ENCODE results near the gene GALM. TPM values are rescaled to one million over a fixed set of nuclear protein-coding genes. Genes with fewer than 3 reads are reported as not detected.
"Not testable (repeated sequence)": the region's sequence is repeated elsewhere in the genome, so short reads cannot be mapped to it uniquely, and the experiment has no call there.

Gene GALM
- total RNA-seq, 4 donors from 2014 or later, result 9.2 to 17.1 (median 13.2) TPM

DNA sequence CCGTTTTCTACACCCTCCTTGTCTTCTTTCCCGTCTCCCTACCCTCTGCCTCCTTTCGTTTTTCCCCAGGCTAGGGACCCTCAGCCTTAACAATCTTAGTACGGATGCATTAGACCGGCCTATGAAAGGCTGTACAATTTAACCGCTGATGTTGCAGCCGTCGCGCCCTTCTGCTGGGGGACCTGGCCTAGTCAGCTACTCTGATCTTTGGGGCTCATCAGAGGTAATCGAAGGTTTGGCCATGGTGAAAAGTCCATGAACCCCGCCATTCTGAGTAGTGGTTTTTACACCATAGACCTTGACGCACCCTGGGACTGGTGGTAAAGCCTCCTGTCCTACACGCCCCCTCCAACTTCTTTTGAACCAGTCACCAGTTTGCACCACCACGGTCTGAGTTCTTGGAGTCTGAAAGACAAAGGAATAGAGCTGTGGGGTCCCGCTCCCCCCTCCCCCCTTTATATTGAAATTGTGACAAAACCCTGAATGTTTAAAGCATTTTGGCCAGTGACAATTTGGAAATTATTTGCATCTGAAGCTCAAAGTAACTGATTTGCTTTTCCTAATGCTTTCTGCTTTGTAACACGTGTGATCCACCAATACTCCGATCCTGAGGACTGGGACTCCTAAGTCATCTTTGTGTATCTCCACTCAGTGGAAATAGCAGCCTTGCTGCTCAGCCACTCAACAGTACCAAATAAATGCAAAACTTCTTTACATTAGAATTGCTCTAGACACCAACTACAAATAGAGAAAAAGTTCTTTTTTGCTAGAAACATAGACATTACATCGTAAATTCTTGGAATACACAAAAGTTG lies 85.9 kb downstream of the GALM start:
- Histone ChIP-seq H3K4me1 (peaks cover 7 to 39% (median 22%) of the 10 kb centered on the region in 3 donors), H3K27me3 (no peaks in the 10 kb centered on the region), H3K27ac (peak overlapping the region; percentile 68 to 100 (median 98)), H3K36me3 (peaks cover 9 to 29% of the 10 kb centered on the region in 2 donors), H3K9me3 (no peaks in the 10 kb centered on the region), H3K4me3 (peak overlapping the region; percentile 58 to 77)
- WGBS, 2 donors (ENCODE audit: low coverage in 1 of 2), result 28 to 31% methylated on average over 11 to 13 of the region's 18 CpGs
- no peak for ATAC-seq
- TF ChIP-seq POLR2AphosphoS5 (IDR thresholded peaks at IDR 0.05), result no peak
- TF ChIP-seq, protein P1, sequence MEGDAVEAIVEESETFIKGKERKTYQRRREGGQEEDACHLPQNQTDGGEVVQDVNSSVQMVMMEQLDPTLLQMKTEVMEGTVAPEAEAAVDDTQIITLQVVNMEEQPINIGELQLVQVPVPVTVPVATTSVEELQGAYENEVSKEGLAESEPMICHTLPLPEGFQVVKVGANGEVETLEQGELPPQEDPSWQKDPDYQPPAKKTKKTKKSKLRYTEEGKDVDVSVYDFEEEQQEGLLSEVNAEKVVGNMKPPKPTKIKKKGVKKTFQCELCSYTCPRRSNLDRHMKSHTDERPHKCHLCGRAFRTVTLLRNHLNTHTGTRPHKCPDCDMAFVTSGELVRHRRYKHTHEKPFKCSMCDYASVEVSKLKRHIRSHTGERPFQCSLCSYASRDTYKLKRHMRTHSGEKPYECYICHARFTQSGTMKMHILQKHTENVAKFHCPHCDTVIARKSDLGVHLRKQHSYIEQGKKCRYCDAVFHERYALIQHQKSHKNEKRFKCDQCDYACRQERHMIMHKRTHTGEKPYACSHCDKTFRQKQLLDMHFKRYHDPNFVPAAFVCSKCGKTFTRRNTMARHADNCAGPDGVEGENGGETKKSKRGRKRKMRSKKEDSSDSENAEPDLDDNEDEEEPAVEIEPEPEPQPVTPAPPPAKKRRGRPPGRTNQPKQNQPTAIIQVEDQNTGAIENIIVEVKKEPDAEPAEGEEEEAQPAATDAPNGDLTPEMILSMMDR (IDR thresholded peaks at IDR 0.05), result no peak
- no peak for TF ChIP-seq POLR2A (IDR thresholded peaks at IDR 0.05)
- no peak for TF ChIP-seq EP300 (IDR thresholded peaks at IDR 0.05)

DNA sequence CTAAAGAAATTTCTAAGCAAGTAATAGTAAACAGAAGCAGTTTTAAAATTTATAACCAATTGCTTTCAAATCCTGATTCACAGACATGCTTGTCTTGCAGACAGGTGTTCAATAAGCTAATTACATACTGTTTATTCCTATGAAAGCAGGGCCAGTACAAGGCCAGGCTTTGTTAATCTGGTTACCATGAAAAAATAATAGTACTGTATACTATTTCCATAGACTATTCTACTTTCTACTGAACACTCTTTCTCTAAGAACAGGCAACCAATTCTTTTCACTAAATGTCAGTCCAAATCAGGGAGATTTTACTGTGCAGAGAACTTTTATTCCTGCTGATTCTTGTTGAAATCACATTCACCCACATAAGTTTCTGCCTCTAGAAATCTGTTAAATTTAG lies 88.1 kb downstream of the GALM start:
- TF ChIP-seq, protein P1 (IDR thresholded peaks at IDR 0.05), result no peak
- TF ChIP-seq EP300 (IDR thresholded peaks at IDR 0.05), result no peak
- TF ChIP-seq POLR2AphosphoS5 (IDR thresholded peaks at IDR 0.05), result no peak
- Histone ChIP-seq H3K4me1 (peaks cover 0 to 17% (median 4%) of the 10 kb centered on the region in 3 donors), H3K27me3 (no peaks in the 10 kb centered on the region), H3K4me3 (peak overlapping the region in 1 of 2 donors; percentile 10), H3K36me3 (peaks cover 0 to 7% of the 10 kb centered on the region in 2 donors), H3K9me3 (no peaks in the 10 kb centered on the region), H3K27ac (no peak overlapping the region)
- ATAC-seq, result no peak

DNA sequence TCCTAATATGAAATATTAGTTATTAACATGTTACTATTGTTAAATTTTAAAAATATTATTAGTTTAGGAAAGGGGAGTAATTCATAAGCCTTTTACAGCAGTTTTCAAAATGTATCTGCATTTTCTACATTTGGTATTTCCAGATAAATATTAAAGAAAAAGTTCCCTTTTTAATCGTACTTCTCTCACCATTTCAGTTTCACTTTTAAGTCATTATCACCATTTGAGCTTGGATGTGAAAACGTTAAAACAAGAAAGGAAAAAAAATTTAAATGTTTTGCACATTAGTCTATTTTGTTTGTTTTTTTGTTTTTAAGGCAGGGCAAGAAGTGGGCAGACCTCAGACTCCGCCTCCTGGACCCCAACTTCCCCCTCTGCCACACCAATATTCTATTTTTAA lies 88.6 kb downstream of the GALM start:
- H3K36me3 ChIP-seq, result peaks cover 0 to 2% of the 10 kb centered on the region in 2 donors
- WGBS, 2 donors (ENCODE audit: low coverage in 1 of 2), result 44 to 54% methylated on average over 3 of the region's 3 CpGs
- H3K4me3 ChIP-seq, result peak overlapping the region in 1 of 2 donors; percentile 10
- ATAC-seq, result no peak
- H3K27me3 ChIP-seq, result no peaks in the 10 kb centered on the region
- H3K27ac ChIP-seq, result no peak overlapping the region
- H3K4me1 ChIP-seq, result peaks cover 0 to 12% (median 4%) of the 10 kb centered on the region in 3 donors
- H3K9me3 ChIP-seq, result no peaks in the 10 kb centered on the region
- no peak for TF ChIP-seq POLR2A (IDR thresholded peaks at IDR 0.05)
- TF ChIP-seq POLR2AphosphoS5 (IDR thresholded peaks at IDR 0.05), result no peak
- TF ChIP-seq, protein P1 (IDR thresholded peaks at IDR 0.05), result no peak
- no peak for TF ChIP-seq EP300 (IDR thresholded peaks at IDR 0.05)

DNA sequence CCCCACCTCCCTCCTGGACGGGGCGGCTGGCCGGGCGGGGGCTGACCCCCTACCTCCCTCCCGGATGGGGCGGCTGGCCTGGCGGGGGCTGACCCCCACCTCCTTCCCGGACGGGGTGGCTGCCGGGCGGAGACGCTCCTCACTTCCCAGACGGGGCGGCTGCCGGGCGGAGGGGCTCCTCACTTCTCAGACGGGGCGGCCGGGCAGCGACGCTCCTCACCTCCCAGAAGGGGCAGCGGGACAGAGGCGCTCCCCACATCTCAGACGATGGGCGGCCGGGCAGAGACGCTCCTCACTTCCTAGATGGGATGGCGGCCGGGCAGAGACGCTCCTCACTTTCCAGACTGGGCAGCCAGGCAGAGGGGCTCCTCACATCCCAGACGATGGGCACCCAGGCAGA lies 90.0 kb downstream of the GALM start:
- not testable (repeated sequence) for H3K27me3 ChIP-seq, ATAC-seq
- WGBS, 2 donors (ENCODE audit: low coverage in 1 of 2), result no CpG with 5 or more reads among the region's 31 CpGs

DNA sequence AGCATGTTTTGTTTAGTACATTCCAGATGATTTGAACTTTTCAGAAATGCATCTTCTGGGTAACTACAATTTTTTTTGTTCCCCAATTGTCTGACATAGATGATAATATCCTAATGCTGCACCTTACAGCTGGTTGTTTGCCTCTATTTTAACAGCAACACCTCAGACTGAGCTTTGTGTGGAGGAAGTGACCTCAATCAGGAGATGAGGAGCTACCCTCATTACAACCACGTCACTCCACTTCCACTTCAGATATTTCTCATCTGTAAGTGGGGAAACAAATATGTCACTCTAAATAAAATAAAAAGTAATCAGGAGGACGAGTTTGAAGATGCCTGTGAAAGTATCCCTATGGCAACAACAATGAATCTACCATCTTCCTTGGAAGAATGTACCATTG lies 97.3 kb downstream of the GALM start:
- no peaks in the 10 kb centered on the region for H3K36me3 ChIP-seq
- WGBS, 2 donors (ENCODE audit: low coverage in 1 of 2), result 56 to 70% methylated on average over 1 to 2 of the region's 2 CpGs
- H3K27me3 ChIP-seq, result no peaks in the 10 kb centered on the region
- ATAC-seq, result no peak
- no peak overlapping the region for H3K27ac ChIP-seq
- no peaks in the 10 kb centered on the region for H3K9me3 ChIP-seq
- TF ChIP-seq POLR2AphosphoS5 (IDR thresholded peaks at IDR 0.05) (no peak), POLR2A (IDR thresholded peaks at IDR 0.05) (no peak), EP300 (IDR thresholded peaks at IDR 0.05) (no peak)
- TF ChIP-seq, protein P1 (IDR thresholded peaks at IDR 0.05), result no peak
- H3K4me3 ChIP-seq, result no peak overlapping the region
- H3K4me1 ChIP-seq, result no peaks in the 10 kb centered on the region

More for the DNA sequence above, 90.0 kb downstream of the GALM start:
- not testable (repeated sequence) for H3K36me3 ChIP-seq, H3K27ac ChIP-seq, H3K4me3 ChIP-seq, H3K4me1 ChIP-seq, H3K9me3 ChIP-seq
